Ramos (cell line): ENCODE measurements around the gene PINK1.
"Not testable (repeated sequence)": the region's sequence is repeated elsewhere in the genome, so short reads cannot be mapped to it uniquely, and the experiment has no call there.

Experiments used
- in situ Hi-C: fragments of 300-500 bp; cut with MboI; formaldehyde crosslinking; loops from one replicate; pipeline ENCODE4 v1.14.3; 2022; ENCODE audit warnings: low sequenced_read_pairs; ENCODE audit not compliant: unreplicated experiment

PINK1 gene

GRCh38 chr1:20670936-20671335, 37.7 kb downstream of the PINK1 start:
- in situ Hi-C loops, result no loop called here

GRCh38 chr1:20672265-20672632, 39.0 kb downstream of the PINK1 start:
- in situ Hi-C loops, result no loop called here

DNA sequence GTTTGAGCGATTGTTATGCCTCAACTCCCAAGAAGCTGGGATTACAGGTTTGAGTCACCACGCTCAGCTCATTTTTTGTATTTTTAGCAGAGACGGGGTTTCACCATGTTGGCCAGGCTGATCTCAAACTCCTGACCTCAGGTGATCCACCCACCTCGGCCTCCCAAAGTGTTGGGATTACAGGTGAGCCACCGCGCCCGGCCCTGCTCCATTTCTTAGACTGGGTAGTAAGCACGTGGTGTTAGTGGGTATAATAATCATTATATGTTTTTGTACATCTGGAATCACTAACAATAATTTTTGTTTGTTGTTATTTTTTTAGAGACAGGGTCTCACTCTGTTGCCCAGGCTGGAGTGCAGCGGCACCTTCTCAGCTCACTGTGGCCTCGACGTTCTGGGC, 40.4 kb downstream of the PINK1 start:
- in situ Hi-C loops, result not testable (repeated sequence)

DNA sequence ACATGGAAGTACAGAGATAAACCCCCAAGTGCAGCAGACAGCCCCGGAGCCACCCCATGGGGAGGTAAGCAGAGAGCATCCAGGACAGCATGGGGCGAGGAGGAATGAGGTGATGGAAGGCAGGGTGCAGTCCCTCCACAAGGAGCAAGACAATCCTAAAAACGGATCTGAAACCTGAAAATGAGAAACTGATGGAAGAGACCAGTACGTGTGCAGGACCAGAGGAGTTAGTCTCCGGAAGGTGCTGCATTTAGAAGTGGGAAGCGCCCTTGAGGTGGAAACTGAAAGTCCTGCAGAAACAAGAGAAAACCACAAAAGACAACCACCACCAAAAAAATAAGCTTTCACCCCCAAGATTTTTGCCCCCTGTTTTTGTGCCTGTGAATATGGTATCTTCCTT, 45.3 kb downstream of the PINK1 start:
- in situ Hi-C loops, result no loop called here

GRCh38 chr1:20680269-20680668, 47.0 kb downstream of the PINK1 start:
- in situ Hi-C loops, result no loop called here

DNA sequence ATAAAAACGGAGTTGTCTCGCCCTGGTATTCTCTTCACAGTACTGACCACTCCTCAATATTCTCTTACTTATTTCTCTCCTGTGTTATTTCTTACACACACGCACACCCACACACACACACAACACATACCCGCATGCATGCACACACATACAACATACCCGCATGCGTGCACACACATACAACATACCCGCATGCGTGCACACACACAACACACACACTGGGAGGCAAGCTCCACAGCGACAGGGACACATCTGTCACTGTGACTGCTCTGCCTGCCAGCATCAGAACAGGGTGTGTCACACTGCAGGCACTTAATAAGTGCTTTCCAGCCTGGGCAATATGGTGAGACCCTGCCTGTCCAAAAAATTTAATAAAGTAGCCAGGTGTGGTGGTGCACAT, 48.7 kb downstream of the PINK1 start:
- in situ Hi-C loops, result no loop called here

DNA sequence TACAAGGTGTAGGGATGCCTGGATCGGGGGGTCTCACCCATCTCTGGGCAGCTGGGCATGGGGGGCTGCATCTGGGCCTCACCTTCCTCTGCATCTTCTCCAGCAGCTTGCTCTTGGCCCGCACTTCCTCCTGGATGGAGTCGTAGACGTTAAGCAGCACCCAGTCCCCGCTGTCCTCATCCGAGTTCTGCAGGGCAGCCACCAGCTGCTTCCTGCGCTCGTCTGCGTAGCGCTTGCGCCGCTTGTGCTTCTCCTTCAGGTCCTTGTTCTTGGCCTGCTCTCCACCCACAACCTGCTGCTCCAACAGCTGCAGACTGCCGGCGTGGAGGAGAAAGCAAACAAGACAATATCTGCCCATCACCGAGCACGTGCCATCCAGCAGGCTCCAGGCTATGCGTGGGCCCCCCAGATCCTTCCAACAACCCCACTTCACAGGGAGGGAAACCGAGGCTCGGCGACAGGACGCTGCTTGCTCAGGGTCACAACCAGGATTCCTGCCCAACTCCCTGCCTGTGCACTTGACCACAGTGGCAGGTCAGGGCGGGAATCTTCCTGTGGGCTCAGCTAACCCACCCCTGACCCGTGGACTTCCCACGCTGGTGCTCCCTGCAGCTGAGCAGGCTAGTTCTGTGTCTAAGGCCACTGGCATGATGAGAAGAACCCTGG, 49.4 kb downstream of the PINK1 start:
- in situ Hi-C loops, result no loop called here

GRCh38 chr1:20683614-20684013, 50.4 kb downstream of the PINK1 start:
- in situ Hi-C loops, result no loop called here

GRCh38 chr1:20684050-20684620, 50.9 kb downstream of the PINK1 start:
- in situ Hi-C loops, result no loop called here

- in situ Hi-C loops, result no loop called here
Measured at GRCh38 chr1:20684651-20685050, 51.4 kb downstream of the PINK1 start.

DNA sequence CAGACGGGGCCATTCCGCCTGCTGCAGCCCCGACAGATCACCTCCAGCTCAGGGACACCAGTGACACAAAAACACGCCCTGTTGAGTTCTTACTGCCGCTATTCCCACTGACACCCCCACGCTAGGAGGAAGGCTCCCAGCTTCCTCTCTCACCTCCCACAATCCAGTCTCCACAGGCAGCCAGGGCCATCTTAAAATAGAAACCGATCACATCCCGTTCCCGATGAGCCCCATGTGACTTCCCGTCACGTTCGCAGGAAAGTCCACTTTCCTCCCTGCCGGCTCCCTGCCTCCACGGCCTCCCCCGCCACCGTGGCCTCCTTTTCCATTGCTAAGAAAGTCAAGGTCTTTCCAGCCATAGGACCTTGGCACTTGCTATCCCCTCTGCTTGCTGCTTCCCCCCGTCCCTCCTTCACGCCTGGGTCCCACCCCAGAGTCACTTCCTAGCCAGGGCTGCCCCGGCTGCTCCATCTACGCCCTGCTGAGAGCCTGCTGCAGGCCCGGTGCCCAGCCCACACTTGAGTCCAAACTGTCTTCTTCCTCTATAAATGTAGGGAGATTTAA, 51.9 kb downstream of the PINK1 start:
- in situ Hi-C loops, result no loop called here

- in situ Hi-C loops, result no loop called here
Measured at GRCh38 chr1:20685741-20686140, 52.5 kb downstream of the PINK1 start.

DNA sequence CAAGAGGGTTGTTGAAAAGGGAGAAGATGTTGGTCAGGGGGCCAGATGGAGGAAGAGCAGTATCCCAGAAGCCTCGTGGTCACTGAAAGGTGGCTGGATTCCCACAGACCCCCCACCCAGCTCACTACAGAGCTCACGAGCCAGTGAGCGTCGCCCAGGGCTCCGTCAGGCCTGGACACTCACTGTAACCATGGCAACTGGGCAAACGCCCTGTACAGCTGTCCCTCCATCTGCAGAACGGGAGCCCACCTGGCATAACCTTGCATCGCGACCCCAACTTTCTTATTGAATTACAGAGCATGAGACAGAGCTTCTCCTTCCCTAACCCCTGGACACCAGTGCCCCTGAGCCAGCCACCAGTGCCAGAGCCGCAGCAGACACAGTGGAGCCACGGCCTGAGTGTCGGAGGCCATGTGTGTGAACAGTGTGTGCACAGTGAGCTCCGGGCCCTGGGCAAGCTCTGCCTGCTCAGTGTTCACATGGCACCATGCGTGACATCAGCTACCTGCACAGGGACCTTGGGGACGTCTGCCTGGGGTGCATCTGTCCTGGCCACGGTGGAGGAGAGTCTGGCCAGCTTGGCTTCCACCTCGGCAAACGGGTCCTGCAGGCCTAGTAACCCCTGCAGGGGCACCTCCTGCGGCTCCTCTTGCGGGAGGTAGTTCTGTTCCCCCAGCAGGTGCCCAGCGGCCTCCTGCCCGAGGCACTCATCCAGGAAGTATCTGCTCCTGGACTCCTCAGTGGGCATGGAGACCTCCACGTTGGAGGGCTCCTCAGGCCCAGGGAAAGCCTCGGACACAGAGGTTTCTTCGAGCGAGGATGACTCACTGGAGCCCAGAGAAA, 53.8 kb downstream of the PINK1 start:
- in situ Hi-C loops, result no loop called here

DNA sequence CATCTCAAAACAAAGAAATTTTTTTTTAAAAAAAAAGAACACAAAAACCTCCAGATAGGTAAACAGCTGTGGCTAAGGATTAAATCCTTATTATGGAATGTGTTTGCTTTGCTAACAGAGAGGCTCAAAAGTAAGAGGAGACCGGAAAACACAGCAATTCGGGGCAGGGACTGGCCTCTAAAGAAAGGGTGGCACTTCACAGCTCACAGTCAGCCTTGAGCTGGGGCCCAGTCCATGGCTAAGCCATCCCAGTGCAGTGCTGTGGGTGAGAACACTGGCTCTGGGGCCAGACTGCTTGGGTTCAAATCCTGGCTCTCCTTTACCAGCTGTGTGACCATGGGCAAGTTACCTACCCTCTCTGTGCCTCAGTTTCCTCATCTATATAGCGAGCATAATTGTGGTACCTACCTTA, 56.4 kb downstream of the PINK1 start:
- in situ Hi-C loops, result no loop called here

GRCh38 chr1:20691872-20692271, 58.6 kb downstream of the PINK1 start:
- in situ Hi-C loops, result no loop called here

DNA sequence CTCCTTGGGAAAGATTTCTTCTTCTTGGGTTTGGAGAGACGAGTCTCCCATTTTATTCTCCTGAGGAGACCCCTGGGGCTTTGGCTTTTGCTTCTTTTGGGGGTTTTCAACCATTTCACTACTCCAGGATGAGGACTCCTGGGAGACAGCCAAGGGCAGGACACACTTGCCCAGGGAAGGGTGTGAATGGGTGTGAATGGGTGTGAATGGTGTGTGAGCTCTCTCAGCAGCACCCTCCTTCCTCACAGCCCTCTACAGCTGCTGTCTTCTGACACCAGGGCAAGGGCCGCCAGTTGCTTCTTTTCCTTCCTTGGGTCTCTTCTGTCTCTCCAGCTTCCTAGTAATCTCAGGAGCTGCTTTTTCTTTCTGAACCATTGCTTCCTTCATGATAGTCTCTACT, 60.4 kb downstream of the PINK1 start:
- in situ Hi-C loops, result no loop called here

- in situ Hi-C loops, result loop anchor here (5.0 kb wide), 1 partner anchor 497 kb away; no protein-coding TSS in a partner anchor
Measured at GRCh38 chr1:20695515-20695914, 62.3 kb downstream of the PINK1 start.

GRCh38 chr1:20696397-20697333, 63.4 kb downstream of the PINK1 start:
- in situ Hi-C loops, result loop anchor here (5.0 kb wide), 1 partner anchor 496 kb away; no protein-coding TSS in a partner anchor

- in situ Hi-C loops, result loop anchor here (5.0 kb wide), 1 partner anchor 495 kb away; no protein-coding TSS in a partner anchor
Measured at GRCh38 chr1:20697563-20697962, 64.3 kb downstream of the PINK1 start.
